Mesendoderm (in vitro differentiated cells): Measurements from ENCODE around the gene HSPA12B.

Experiments used
- DNase-seq: peaks from one replicate; pipeline ENCODE4 v3.0.0; 2013
- H2AK5ac ChIP-seq: 2 replicates; pipeline ENCODE4 v1.6.1; 2013; ENCODE audit warnings: low read length, inconsistent platforms
- H2BK120ac ChIP-seq: 2 replicates; pipeline ENCODE4 v1.6.1; 2013; ENCODE audit warnings: low read depth, mild to moderate bottlenecking, low read length, moderate library complexity, mixed read lengths
- H2BK15ac ChIP-seq: replicated peaks from 2 replicates; pipeline ENCODE4 v1.6.1; 2013; ENCODE audit warnings: low read depth, mild to moderate bottlenecking, moderate library complexity
- H2BK5ac ChIP-seq: 2 replicates; pipeline ENCODE4 v1.6.1; 2013; ENCODE audit warnings: low read length, inconsistent platforms
- H3K18ac ChIP-seq: 2 replicates; pipeline ENCODE4 v1.6.1; 2013; ENCODE audit warnings: mild to moderate bottlenecking, low read length, mixed read lengths
- H3K23ac ChIP-seq: one replicate; pipeline ENCODE4 v1.6.1; 2013; ENCODE audit warnings: low read length
- H3K27ac ChIP-seq: 2 replicates; pipeline ENCODE4 v1.5.1; 2013; ENCODE audit warnings: low read depth, mild to moderate bottlenecking, inconsistent platforms, low read length, moderate library complexity
- H3K27me3 ChIP-seq: 2 replicates; pipeline ENCODE4 v1.6.1; 2013; ENCODE audit warnings: low read length, control low read depth, mild to moderate bottlenecking, inconsistent platforms; ENCODE audit not compliant: insufficient read depth, poor library complexity
- H3K36me3 ChIP-seq: 2 replicates; pipeline ENCODE4 v1.6.1; 2013; ENCODE audit warnings: low read length, inconsistent platforms; ENCODE audit not compliant: control insufficient read depth, insufficient read depth
- H3K4ac ChIP-seq: one replicate; pipeline ENCODE4 v1.6.1; 2013; ENCODE audit warnings: low read depth, mild to moderate bottlenecking, low read length, moderate library complexity
- H3K4me1 ChIP-seq: 2 replicates; pipeline ENCODE4 v1.6.1; 2013; ENCODE audit warnings: low read depth, low read length, inconsistent platforms; ENCODE audit not compliant: control insufficient read depth
- H3K4me2 ChIP-seq: 2 replicates; pipeline ENCODE4 v1.6.1; 2013; ENCODE audit warnings: low read length
- H3K4me3 ChIP-seq: 2 replicates; pipeline ENCODE4 v1.5.1; 2013; ENCODE audit warnings: mild to moderate bottlenecking, low read length
- H3K56ac ChIP-seq: one replicate; pipeline ENCODE4 v1.6.1; 2013; ENCODE audit warnings: low read length
- H3K79me1 ChIP-seq: 2 replicates; pipeline ENCODE4 v1.6.1; 2013; ENCODE audit warnings: low read length, inconsistent platforms
- H3K79me2 ChIP-seq: 2 replicates; pipeline ENCODE4 v1.6.1; 2013; ENCODE audit warnings: mild to moderate bottlenecking, low read length; ENCODE audit not compliant: control insufficient read depth, insufficient read depth
- H3K9ac ChIP-seq: 2 replicates; pipeline ENCODE4 v1.6.1; 2013; ENCODE audit warnings: low read length, inconsistent platforms
- H4K5ac ChIP-seq: one replicate; pipeline ENCODE4 v1.6.1; 2013; ENCODE audit warnings: low read length
- H4K8ac ChIP-seq: one replicate; pipeline ENCODE4 v1.6.1; 2013; ENCODE audit warnings: low read depth, mild to moderate bottlenecking, control low read depth, low read length, moderate library complexity
- WGBS: extraction: QIAGEN DNeasy Blood & Tissue Kit; methylation state at CpG from one replicate; pipeline ENCODE4 v1.1.7; 2013; ENCODE audit warnings: low lambda C conversion rate, missing lambda C conversion rate; ENCODE audit not compliant: insufficient coverage; ENCODE audit errors: extremely low coverage; 5-methylcytosine and 5-hydroxymethylcytosine counted together

The HSPA12B gene

DNA sequence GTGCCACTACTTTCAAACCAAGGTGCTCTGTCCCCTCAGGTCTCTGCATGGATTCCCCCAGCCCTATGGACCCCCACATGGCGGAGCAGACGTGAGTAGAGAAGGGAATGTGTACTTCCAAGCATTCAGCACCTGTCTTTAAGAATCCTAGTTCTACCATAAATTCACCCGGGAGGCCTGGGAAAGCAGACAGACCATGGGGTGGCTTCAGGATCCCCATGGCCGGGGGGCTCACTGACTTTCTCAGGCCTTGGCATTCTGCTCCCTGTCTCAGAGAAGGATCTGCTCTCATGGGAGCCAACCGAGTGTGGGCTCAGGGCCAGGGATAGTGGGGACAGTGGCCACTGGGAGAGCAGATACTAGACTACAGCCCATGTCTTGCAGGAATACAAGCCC is 65.9 kb downstream of the HSPA12B start:
- H3K4me3 ChIP-seq: no peak overlapping the region
- H3K18ac ChIP-seq: no peak overlapping the region
- H3K79me1 ChIP-seq: peaks cover 1% of the 10 kb centered on the region
- H3K4ac ChIP-seq: no peak overlapping the region
- H3K9ac ChIP-seq: no peak overlapping the region
- no peak overlapping the region for H2AK5ac ChIP-seq
- no peak overlapping the region for H3K27ac ChIP-seq
- H3K4me1 ChIP-seq: peaks cover 13% of the 10 kb centered on the region
- peaks cover 6% of the 10 kb centered on the region for H3K36me3 ChIP-seq
- WGBS: no CpG with 5 or more reads among the region's 5 CpGs
- no peaks in the 10 kb centered on the region for H3K27me3 ChIP-seq
- H2BK120ac ChIP-seq: no peak overlapping the region
- H3K23ac ChIP-seq: no peak overlapping the region
- no peak overlapping the region for H4K5ac ChIP-seq
- no peaks in the 10 kb centered on the region for H3K79me2 ChIP-seq
- H4K8ac ChIP-seq: no peak overlapping the region
- no peak overlapping the region for H3K4me2 ChIP-seq
- H3K56ac ChIP-seq: no peak overlapping the region
- H2BK5ac ChIP-seq: no peak overlapping the region
- H2BK15ac ChIP-seq: no peak overlapping the region
- DNase-seq: no peak

- no peak overlapping the region for H2BK15ac ChIP-seq
- no peak overlapping the region for H3K4me3 ChIP-seq
- H4K5ac ChIP-seq: no peak overlapping the region
- H2BK5ac ChIP-seq: no peak overlapping the region
- H4K8ac ChIP-seq: no peak overlapping the region
- H3K27me3 ChIP-seq: no peaks in the 10 kb centered on the region
- H3K4me1 ChIP-seq: peaks cover 13% of the 10 kb centered on the region
- H2BK120ac ChIP-seq: no peak overlapping the region
- H2AK5ac ChIP-seq: no peak overlapping the region
- H3K18ac ChIP-seq: no peak overlapping the region
- no peak for DNase-seq
- H3K56ac ChIP-seq: peak overlapping the region; percentile 42
- H3K4ac ChIP-seq: no peak overlapping the region
- H3K79me2 ChIP-seq: no peaks in the 10 kb centered on the region
- WGBS: no CpG with 5 or more reads among the region's 3 CpGs
- no peak overlapping the region for H3K4me2 ChIP-seq
- H3K9ac ChIP-seq: no peak overlapping the region
- H3K23ac ChIP-seq: no peak overlapping the region
- peaks cover 8% of the 10 kb centered on the region for H3K36me3 ChIP-seq
- H3K79me1 ChIP-seq: peaks cover 1% of the 10 kb centered on the region
- no peak overlapping the region for H3K27ac ChIP-seq
Measured at GRCh38 chr20:3798908-3799248, 66.4 kb downstream of the HSPA12B start.

- H3K27me3 ChIP-seq: no peaks in the 10 kb centered on the region
- no peak overlapping the region for H3K4ac ChIP-seq
- peaks cover 1% of the 10 kb centered on the region for H3K79me1 ChIP-seq
- WGBS: no CpG with 5 or more reads among the region's 18 CpGs
- no peak overlapping the region for H3K4me2 ChIP-seq
- peak; percentile 81 for DNase-seq
- no peak overlapping the region for H2BK5ac ChIP-seq
- H3K79me2 ChIP-seq: no peaks in the 10 kb centered on the region
- no peak overlapping the region for H2AK5ac ChIP-seq
- H4K8ac ChIP-seq: no peak overlapping the region
- H3K27ac ChIP-seq: peak overlapping the region; percentile 18
- H3K23ac ChIP-seq: peak overlapping the region; percentile 45
- H4K5ac ChIP-seq: no peak overlapping the region
- H3K9ac ChIP-seq: peak overlapping the region; percentile 32
- no peak overlapping the region for H2BK120ac ChIP-seq
- no peak overlapping the region for H2BK15ac ChIP-seq
- peaks cover 13% of the 10 kb centered on the region for H3K4me1 ChIP-seq
- H3K4me3 ChIP-seq: no peak overlapping the region
- peak overlapping the region; percentile 42 for H3K56ac ChIP-seq
- no peak overlapping the region for H3K18ac ChIP-seq
- H3K36me3 ChIP-seq: peaks cover 8% of the 10 kb centered on the region
Measured at GRCh38 chr20:3800256-3800877, 67.9 kb downstream of the HSPA12B start.

DNA sequence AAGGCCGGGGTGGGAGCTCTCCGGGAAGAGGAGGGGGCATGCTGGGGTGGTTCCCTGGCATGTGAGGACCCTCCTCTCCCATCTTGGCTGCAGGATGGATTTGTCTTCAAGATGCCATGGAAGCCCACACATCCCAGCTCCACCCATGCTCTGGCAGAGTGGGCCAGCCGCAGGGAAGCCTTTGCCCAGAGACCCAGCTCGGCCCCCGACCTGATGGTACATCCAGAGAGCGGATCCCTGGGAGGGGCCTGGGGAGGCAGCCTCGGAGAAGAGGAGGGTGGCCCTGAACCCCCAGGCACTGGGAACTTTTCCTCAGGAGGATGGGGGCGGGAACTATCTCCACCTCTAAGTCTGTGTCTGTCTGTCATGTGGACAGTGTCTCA is 68.4 kb downstream of the HSPA12B start:
- Histone ChIP-seq H3K36me3 (peaks cover 10% of the 10 kb centered on the region), H3K4ac (no peak overlapping the region), H3K9ac (no peak overlapping the region), H3K56ac (peak overlapping the region; percentile 42), H3K27me3 (no peaks in the 10 kb centered on the region), H3K4me2 (no peak overlapping the region), H2AK5ac (no peak overlapping the region), H4K8ac (no peak overlapping the region), H3K4me3 (no peak overlapping the region), H3K23ac (peak overlapping the region; percentile 45), H2BK15ac (no peak overlapping the region), H2BK5ac (no peak overlapping the region), H3K27ac (no peak overlapping the region), H4K5ac (no peak overlapping the region), H3K79me2 (no peaks in the 10 kb centered on the region), H3K4me1 (peaks cover 13% of the 10 kb centered on the region), H3K18ac (no peak overlapping the region), H2BK120ac (no peak overlapping the region), H3K79me1 (peaks cover 1% of the 10 kb centered on the region)
- WGBS: no CpG with 5 or more reads among the region's 8 CpGs
- no peak for DNase-seq

- Histone ChIP-seq H3K36me3 (peaks cover 10% of the 10 kb centered on the region), H2BK5ac (no peak overlapping the region), H3K4me1 (peaks cover 13% of the 10 kb centered on the region), H3K27ac (no peak overlapping the region), H3K79me2 (no peaks in the 10 kb centered on the region), H3K79me1 (peaks cover 1% of the 10 kb centered on the region), H4K5ac (no peak overlapping the region), H3K27me3 (no peaks in the 10 kb centered on the region), H3K4ac (no peak overlapping the region), H4K8ac (no peak overlapping the region), H3K56ac (no peak overlapping the region), H3K9ac (no peak overlapping the region), H3K4me3 (no peak overlapping the region), H2AK5ac (no peak overlapping the region), H3K18ac (no peak overlapping the region), H2BK15ac (no peak overlapping the region), H2BK120ac (no peak overlapping the region), H3K23ac (no peak overlapping the region), H3K4me2 (no peak overlapping the region)
- no peak for DNase-seq
- WGBS: no CpG with 5 or more reads among the region's 4 CpGs
Measured at GRCh38 chr20:3801299-3801698, 68.8 kb downstream of the HSPA12B start.

- H3K18ac ChIP-seq: no peak overlapping the region
- H3K79me2 ChIP-seq: no peaks in the 10 kb centered on the region
- H3K4me3 ChIP-seq: no peak overlapping the region
- no peak overlapping the region for H2BK15ac ChIP-seq
- H2BK120ac ChIP-seq: no peak overlapping the region
- no peak overlapping the region for H3K27ac ChIP-seq
- no peak overlapping the region for H2AK5ac ChIP-seq
- no peak overlapping the region for H3K23ac ChIP-seq
- no peaks in the 10 kb centered on the region for H3K27me3 ChIP-seq
- H2BK5ac ChIP-seq: no peak overlapping the region
- H3K36me3 ChIP-seq: peaks cover 10% of the 10 kb centered on the region
- H3K4ac ChIP-seq: no peak overlapping the region
- DNase-seq: no peak
- peaks cover 1% of the 10 kb centered on the region for H3K79me1 ChIP-seq
- no peak overlapping the region for H3K9ac ChIP-seq
- WGBS: no CpG with 5 or more reads among the region's 13 CpGs
- no peak overlapping the region for H3K4me2 ChIP-seq
- H3K56ac ChIP-seq: no peak overlapping the region
- H3K4me1 ChIP-seq: peaks cover 13% of the 10 kb centered on the region
- no peak overlapping the region for H4K5ac ChIP-seq
- no peak overlapping the region for H4K8ac ChIP-seq
Measured at GRCh38 chr20:3801846-3802245, 69.4 kb downstream of the HSPA12B start.
